Stimulated activated CD4-positive, alpha-beta T cell treated with anti-CD3 and anti-CD28 coated beads, Interleukin-1b, Interleukin-23, amount 100 ng/mL, for 24 hours (primary cell): ENCODE results near the gene PPP1R18.
"Not testable (repeated sequence)": the region's sequence is repeated elsewhere in the genome, so short reads cannot be mapped to it uniquely, and the experiment has no call there.

ENCODE experiments used
- DNase-seq, 4 experiments: peaks; one replicate each; pipeline ENCODE4 v3.0.0-alpha.2; 2020; ENCODE audit warnings: low read depth in 4 of 4, low spot score in 1 of 4

The PPP1R18 gene

GRCh38 chr6:30719791-30720737 is 33.6 kb upstream of the PPP1R18 start, which contains the start of gene TUBB:
TSS of gene TUBB (plus strand) at chr6:30720352. CDS start at chr6:30720507, 155 bp downstream.
- peak; percentile 83 to 92 (median 88) for DNase-seq

- DNase-seq: no peak
Measured at GRCh38 chr6:30719356-30719755, 32.9 kb upstream of the PPP1R18 start.

GRCh38 chr6:30717845-30718720 is 31.6 kb upstream of the PPP1R18 start:
- DNase-seq: not testable (repeated sequence)

DNA sequence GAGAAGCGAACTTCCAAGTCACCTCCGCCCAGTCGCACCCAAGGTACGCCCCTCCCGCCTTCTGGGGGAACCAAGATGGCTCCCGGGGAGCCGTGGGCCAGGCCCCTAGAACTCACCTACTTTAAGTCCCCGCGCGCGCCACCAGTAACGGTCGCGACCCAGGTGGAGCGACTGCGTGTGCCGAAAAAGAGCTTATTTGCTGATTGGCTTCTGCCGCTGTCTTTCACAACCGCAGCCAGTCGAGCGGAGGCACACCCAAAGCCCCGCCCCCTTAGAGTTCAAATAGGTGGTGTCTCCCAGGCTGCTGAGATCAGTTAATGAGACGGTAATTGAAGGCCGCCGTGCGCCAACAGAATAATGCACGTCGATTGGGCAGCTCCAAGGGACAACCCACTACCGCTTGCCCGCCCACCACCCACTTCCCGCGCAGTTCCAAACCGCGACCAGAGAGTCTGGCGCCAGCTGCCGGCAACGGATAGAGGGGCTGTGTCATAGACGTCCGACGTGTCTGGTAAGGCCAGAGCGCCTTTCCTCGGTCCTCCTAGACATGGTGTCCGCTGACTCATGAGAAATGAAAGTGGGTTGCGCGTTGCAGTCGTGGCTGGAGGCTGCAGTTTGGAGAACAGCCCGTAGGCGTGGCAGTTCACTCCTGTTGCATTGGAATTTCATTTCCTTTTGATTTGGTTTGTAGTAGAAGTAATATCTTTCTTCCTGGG is 30.8 kb upstream of the PPP1R18 start, which contains the start of gene MDC1:
Gene MDC1 (minus strand): TSS at position 153 of the 716 bp plus-strand sequence. CDS start 2,106 bp downstream, outside the sequence.
- peak; percentile 89 to 98 (median 96) for DNase-seq

GRCh38 chr6:30716879-30717128 is 30.4 kb upstream of the PPP1R18 start:
- DNase-seq: no peak

- no peak for DNase-seq
Measured at GRCh38 chr6:30714263-30714662, 27.8 kb upstream of the PPP1R18 start.

- no peak for DNase-seq
Measured at GRCh38 chr6:30712441-30712945, 26.0 kb upstream of the PPP1R18 start.

- no peak for DNase-seq
Measured at GRCh38 chr6:30711758-30712380, 25.4 kb upstream of the PPP1R18 start.

- no peak for DNase-seq
Measured at GRCh38 chr6:30709101-30709868, 22.8 kb upstream of the PPP1R18 start.

DNA sequence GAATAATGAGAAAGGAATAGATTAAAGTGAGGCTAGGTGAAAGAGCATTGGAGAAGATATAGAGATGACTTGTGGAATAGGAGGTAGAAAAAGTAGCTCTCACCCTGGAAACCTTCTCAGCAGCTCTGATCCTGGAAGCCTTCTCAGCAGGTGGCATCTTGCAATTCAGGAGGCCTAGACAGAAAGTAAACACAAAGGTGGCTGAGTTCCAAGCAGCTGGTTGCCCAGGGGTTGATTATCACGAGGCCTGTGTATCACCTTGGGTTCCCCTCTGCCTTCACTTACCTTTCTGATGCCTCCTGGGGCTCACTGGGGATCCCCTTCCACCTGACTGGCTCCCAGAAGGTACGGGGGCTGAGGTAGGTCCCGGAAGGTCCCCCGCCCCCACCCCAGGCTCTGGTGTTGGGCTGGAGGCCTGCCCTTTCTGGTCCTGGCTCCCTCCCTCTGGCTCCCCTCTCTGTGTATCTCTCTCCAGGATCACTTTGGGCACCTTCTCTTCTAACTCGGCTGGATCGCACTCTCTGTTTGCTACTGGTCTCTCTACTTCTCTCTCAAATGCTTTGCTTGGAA is 20.9 kb upstream of the PPP1R18 start:
- no peak for DNase-seq

DNA sequence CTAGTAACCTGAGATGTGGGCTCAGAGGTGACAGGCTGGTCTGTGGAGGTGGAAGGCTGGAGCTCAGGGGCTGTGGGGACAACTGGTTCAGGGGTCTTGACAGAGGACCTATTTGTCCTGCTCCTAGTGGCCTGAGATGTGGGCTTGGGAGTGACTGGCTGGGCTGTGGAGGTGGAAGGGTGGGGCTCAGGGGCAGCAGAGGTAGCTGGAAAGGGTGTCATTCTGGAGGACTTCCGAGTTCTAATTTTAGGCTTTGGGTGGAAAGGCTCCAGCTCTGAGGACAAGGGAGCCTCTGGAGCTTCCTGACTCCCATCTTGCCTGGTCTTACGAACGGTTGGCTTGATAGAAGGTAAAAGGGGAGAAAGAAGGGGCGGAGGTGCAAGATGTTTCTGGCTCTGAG is 19.2 kb upstream of the PPP1R18 start:
- DNase-seq: no peak

- no peak for DNase-seq
Measured at GRCh38 chr6:30703821-30704220, 17.4 kb upstream of the PPP1R18 start.

DNA sequence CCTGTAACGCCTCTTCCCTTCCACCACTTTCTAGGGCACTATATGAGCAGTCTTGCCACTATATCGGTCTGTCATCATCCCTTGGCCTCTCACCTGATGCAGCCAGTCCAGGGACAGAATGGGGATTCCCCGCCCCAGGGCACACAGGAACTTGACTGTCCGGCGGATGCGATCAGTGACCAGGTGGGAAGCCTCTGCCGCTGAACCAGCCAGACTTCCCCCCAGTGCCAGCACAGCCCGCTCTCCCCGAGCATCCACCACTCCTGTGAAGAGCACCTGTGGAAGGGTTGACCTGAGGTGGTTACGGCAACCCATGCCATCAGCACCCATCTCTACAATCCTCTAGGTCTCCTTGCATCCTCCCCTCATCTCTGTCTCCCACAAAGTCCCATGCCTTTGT is 16.6 kb upstream of the PPP1R18 start:
- no peak for DNase-seq

DNA sequence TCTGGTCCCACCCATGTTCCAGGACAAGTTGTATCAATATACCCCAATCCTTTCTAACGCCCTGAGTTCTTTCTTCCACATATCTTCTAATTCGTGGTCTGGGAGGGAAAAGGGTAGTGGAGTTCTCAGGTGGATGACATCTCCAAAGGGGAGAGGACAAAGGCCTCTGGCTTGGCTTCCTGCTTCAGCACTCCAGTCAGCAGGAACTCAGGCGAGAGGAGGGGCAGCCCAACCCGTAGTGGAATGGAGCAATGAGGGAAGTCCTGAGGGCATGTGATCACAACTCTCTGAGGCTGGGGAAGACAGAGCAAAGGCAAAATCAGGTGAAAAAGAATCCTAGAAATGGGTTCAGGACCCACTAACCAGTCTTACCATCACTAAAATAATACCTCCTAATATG is 13.9 kb upstream of the PPP1R18 start:
- no peak for DNase-seq

- DNase-seq: no peak
Measured at GRCh38 chr6:30696432-30696831, 10.0 kb upstream of the PPP1R18 start.

- DNase-seq: no peak
Measured at GRCh38 chr6:30691208-30691847, 4.9 kb upstream of the PPP1R18 start.

DNA sequence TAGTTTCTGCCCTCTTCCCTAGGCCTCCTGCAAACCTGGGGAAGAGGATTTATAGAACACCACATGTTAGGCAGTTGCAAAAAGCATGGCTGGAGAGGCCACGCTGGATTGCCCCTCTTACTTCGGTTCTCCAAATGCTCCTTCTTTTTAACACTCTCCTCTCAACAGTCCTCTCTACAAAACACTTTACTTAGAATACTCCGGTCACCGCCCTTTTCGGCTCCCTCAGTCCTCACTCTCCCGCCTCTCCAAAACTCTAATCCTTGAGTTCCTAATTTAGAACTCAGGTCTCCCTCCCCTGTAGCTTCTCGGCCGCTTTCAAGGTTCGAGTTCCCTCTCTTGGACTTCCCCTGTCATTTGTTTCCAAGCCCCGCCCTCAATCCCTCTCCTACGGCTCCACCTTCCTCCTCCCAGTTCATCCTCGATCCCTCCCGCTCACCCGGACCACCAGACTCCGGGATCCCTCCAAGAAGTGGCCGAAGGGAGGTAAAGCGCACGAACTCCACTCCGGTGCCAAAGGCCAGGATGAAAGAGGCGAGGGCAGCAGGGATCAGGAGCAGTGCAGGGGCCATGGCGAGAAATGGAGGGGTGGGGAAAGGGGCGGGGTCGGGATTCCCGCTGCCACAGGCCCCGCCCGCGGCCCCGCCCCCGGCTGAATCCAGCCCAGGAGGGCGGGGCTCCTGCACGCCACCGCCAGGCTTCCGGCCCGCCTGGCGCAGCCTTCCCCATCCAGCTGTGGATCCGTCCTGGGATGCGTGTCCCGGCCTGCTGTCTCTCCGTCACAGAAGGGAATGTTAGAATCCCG is 4.2 kb upstream of the PPP1R18 start, which contains the start of gene NRM:
Gene NRM (minus strand): TSS at position 582 of the 805 bp plus-strand sequence. CDS start 10 bp downstream, at position 572.
- peak; percentile 54 to 76 (median 70) for DNase-seq

DNA sequence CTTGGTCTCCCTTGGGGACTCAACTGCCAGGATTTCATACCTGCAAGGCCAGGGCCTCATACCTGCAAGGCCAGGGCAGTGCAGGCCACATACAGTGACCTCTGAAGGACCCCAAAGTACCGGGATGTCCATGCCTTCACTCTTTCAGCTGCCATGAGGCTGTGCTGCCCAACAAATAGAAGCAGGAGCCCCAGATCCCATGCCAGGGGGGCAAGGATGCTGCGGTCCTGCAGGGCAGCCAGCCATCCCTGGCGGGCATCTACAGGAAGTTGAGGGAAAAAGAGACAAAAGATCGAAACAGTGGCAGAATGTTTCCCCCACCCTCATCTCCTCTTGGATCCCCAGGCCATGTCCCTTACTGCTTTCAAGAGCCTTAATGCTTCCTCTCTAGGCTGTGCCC is 3.5 kb upstream of the PPP1R18 start:
- DNase-seq: no peak
